C1 segment of cervical spinal cord (tissue), 14 donors: Measurements from ENCODE around the gene UGT3A1.
"Not testable (repeated sequence)": the region's sequence is repeated elsewhere in the genome, so short reads cannot be mapped to it uniquely, and the experiment has no call there.

ENCODE experiments used
- DNase-seq, 14 donors: peaks; one replicate each; lab custom pipeline; 2025; lab: John Stamatoyannopoulos, UW

UGT3A1 gene

DNA sequence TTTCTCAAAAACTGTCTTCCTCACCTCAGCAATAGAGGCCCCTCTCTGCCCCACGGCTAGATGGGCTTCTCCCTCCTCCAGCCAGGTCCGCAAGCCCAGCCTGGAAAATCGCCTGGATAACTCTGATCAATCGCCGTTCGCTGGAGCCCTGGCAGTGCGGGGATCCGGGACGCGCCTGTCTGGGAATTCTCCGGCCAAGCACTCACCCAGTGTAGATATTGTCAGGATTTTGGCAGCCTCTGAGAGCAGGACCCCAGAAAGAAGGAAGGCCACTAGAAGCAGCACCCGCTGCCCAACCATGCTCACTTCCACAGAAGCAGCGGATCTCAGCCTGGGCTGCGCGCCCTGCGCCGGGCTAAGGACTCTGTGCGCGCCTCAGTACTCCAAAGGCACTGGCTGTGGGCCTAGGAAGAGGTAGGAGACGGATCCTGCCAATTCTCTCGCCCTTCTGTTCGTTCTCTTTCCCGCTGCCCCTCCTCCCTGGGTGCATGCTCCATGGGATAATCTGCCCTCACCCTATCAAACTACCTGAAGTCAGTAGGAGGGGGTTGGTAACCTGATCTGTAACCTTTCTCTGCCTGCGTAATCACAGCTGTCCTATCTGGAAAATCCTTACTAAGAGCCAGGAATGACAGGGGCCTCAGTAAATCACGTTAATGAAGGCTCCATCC lies at the start of gene UGT3A1:
TSS of gene UGT3A1 (minus strand) at position 450 of the 671 bp plus-strand sequence. CDS start at position 300, 150 bp downstream.
- DNase-seq: no peak

GRCh38 chr5:36035696-36036095 lies 44.5 kb upstream of the UGT3A1 start:
- no peak for DNase-seq

DNA sequence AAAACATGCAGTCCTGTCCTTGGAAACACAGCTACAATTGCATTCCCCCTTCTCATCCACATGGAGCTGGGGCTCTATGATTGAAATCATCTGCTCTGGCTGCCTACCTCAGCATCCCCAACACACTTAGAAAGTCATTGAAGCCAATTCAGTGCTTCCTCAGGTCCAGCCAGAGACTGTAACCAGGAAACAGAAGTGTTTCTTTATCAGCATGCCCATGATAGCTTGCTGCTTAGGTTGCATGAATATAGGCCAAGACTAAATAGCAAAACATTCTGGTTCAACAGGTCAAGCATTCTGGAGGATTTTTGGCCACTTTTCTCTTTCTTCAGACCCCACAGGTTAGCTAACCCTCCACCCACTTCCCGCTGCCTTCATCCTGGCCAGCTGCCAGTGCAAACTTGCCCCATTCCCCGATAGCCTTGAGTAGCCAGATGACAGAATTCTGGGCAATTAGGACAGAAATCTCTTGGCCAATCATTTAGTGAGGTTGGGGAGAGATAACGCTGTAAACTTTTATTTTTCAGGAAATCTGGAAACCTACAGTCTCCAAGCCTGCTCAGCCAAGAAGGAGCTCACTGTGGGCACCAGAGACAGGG lies 43.4 kb upstream of the UGT3A1 start:
- not testable (repeated sequence) for DNase-seq

GRCh38 chr5:36033486-36033885 lies 42.3 kb upstream of the UGT3A1 start:
- DNase-seq: no peak

GRCh38 chr5:36033047-36033446 lies 41.9 kb upstream of the UGT3A1 start:
- DNase-seq: no peak

DNA sequence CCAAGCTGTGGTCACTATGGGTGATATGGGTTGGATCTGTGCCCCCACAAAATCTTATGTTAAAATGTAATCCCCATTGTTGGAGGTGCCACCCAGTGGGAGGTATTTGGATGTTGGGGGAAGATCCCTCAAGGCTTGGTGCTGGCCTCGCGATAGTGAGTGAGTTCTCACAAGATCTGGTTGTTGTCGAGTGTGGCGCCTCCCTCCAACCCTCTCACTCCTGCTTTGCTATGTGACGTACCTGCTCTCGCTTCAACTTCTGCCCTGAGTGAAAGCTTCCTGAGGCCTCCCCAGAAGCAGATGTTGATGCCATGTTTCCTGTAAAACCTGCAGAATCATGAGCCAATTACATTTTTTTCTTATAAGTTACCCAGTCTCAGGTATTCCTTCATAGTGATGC lies 40.0 kb upstream of the UGT3A1 start:
- DNase-seq: no peak

- peak in 9 of 14 donors; percentile 2 to 30 (median 17) for DNase-seq
Observed at GRCh38 chr5:36029914-36030313, 38.7 kb upstream of the UGT3A1 start.

- no peak for DNase-seq
Observed at GRCh38 chr5:36028816-36029465, 37.8 kb upstream of the UGT3A1 start.

- no peak for DNase-seq
Observed at GRCh38 chr5:36027711-36028110, 36.5 kb upstream of the UGT3A1 start.

DNA sequence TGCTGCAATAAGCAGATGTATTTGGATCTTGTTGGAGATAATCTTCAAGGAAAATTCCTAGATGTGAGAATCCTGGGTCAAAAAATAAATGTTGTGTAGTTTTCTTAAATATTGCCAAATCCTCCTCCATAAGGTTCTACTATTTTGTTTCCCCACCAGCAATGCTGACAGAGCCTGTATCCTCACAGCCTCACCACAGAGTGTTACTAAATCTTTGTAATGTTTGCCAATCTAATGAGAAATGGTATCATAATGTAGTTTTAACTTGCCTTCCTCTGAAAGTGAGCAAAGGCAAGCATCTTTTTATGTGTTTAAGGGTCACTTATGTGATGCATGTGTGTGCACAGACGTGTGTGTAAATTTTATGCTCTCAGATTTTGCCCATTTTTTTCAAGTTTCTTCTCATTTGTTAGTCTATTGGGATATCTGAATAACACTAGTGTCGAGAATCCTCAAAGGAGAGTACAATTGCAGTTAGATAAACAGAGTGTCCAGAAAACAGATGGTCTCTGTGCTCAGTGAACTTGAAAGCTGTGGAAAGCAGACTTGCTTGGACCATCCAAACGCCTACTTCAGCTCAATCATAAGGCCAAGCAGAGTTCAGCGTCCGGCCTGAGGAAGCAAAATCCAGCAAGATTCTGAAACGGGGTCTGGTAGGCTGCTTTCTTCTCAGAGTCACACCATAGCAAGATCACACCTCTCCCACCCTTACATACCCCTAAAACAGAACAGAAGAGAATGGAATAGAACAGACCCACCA lies 35.7 kb upstream of the UGT3A1 start:
- no peak for DNase-seq

DNA sequence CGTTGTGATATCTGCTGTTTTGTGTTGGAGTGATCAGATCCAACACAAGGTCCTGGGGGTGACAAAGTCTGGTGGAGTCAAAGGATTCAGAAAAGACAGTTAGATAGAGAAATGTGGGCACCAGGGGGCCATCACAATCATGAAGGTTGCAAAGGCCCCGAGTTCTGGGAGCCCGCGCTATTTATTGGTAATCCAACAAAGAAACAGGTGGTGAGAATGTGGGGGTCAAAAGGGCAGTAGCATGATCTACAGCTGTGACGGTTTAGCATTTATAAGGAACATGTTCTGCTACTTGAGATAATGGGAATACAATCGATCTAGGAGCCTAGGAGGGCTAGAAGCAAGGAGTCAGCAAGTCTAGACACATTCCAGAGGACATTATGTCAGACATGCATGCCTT lies 31.1 kb upstream of the UGT3A1 start:
- not testable (repeated sequence) for DNase-seq

DNA sequence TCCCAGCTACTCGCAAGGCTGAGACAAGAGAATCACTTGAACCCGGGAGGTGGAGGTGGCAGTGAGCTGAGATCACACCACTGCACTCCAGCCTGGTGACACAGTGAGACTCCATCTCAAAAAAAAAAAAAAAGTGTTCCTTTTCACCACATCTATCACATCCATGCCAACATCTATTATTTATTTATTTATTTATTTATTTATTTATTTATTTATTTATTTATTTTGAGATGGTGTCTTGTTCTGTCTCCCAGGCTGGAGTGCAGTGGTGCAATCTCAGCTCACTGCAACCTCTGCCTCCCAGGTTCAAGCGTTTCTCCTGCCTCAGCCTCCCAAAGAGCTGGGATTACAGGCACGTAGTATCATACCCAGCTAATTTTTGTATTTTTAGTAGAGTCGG lies 28.4 kb upstream of the UGT3A1 start:
- DNase-seq: not testable (repeated sequence)

- no peak for DNase-seq
Observed at GRCh38 chr5:36017622-36018021, 26.4 kb upstream of the UGT3A1 start.

GRCh38 chr5:36017004-36017403 lies 25.8 kb upstream of the UGT3A1 start:
- no peak for DNase-seq

GRCh38 chr5:36013182-36013581 lies 22.0 kb upstream of the UGT3A1 start:
- no peak for DNase-seq

DNA sequence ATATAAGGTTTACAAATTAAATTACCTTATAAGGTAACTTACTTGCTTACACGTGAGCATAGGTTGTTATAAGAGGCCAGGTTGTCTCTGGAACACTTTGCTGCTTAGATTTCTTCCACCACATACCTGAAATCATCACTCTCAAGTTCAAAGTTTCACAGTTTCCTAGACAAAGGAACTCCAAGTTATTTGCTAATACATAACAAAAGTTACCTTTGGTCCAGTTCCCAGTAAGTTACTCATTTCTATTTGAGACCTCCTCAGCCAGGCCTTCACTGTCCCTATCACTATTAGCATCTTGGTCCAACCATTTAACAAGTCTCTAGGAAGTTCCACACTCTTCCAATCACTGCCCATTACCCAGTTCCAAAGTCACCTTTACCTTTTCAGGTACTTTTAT lies 18.5 kb upstream of the UGT3A1 start:
- no peak for DNase-seq

DNA sequence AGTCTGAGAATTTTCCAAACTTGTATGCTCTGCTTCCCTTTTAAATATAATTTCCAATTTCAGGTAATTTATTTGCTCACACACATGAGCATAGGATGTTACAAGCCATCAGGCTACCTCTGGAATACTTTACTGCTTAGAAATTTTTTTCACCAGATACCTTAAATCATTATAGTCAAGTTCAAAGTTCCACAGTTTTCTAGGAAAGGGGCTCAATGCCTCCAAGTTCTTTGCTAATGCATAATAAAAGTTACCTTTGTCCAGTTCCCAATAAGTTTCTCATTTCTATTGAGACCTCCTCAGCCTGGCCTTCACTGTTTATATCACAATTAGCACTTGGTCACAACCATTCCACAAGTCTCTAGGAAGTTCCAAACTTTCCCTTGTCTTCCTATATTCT lies 16.2 kb upstream of the UGT3A1 start:
- DNase-seq: no peak

DNA sequence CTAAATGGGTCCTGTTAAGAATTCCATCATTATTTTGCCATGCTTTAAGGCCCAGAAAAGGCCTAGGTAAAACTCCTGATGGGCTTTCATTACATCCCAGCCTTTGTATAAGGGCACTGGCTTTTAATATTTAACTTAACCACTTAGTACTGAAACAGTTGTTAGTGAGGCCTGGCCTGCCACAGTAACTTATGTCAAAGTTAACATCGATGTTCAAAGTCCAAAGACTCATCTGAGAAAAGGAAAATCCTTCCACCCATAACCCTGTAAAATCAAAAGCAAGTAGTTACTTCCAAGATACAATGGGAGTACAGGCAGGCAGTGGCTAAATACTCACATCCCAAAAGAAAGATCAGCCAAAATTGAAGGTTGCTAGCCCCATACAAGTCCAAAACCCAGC lies 15.0 kb upstream of the UGT3A1 start:
- no peak for DNase-seq

DNA sequence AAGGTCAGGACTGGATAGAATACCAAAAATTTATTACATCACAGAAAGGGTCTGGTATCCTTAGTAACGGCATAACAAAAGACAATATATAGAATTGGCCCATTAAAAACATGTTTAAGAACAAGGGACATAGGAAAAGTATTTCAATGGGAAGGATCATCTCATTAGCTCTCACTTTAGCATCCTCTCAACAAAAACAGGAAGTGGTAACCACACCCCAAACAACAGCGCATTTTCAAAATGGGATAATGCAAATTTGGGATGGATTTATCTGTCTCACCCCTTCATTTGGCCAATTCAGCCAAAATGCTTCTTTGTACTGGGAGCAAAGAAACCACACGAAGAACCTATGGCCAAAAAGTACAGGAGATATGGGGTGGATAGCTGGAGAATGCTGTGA lies 9.8 kb upstream of the UGT3A1 start:
- no peak for DNase-seq

DNA sequence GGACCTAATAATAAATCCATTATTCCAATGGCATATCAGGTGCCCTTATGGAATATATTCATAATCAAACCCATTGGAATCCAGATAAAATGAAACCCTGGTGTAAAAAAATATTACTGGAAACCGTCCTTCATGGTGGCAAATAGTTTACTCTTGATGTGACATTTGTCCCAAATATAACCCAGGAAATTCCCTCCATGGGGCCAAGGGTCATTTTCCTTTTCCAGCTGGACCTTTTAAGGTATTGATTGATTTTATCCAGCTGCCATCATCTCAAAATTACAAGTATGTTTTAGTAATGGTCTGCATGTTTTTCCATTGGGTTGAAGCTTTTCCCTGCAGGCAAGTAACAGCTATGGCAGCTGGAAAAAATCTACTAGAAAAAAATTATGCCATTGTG lies 8.4 kb upstream of the UGT3A1 start:
- no peak for DNase-seq

DNA sequence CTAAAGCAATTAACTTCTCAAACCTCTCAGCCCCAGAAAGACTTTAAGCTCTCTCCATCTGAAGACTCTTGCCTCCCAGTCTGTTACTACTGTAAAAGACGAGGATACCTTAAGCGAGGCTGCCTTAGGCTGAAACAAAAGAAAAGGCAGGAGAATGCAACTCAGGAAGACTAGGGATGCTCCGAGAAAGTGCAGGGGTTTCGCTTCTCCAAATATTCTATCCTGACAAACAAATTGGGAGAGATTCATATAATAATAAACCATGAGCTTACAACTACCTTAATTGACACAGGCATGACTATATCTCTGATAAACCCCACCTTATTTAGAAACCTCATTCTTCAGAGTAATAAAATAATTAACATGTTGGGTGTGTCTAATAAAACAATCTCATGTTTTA lies 4.9 kb upstream of the UGT3A1 start:
- no peak for DNase-seq

- DNase-seq: no peak
Observed at GRCh38 chr5:35990520-35990919, 670 bp downstream of the UGT3A1 start.
